Measurements from ENCODE around the gene PGM1. TPM values are rescaled to one million over a fixed set of nuclear protein-coding genes. Genes with fewer than 3 reads are reported as not detected.

PGM1 gene
- total and polyA plus RNA-seq, 2 of the 13 experiments (the other 11 are each of a cell fraction or from before 2014, with no cell fraction given) = 51.6 to 105 TPM

DNA sequence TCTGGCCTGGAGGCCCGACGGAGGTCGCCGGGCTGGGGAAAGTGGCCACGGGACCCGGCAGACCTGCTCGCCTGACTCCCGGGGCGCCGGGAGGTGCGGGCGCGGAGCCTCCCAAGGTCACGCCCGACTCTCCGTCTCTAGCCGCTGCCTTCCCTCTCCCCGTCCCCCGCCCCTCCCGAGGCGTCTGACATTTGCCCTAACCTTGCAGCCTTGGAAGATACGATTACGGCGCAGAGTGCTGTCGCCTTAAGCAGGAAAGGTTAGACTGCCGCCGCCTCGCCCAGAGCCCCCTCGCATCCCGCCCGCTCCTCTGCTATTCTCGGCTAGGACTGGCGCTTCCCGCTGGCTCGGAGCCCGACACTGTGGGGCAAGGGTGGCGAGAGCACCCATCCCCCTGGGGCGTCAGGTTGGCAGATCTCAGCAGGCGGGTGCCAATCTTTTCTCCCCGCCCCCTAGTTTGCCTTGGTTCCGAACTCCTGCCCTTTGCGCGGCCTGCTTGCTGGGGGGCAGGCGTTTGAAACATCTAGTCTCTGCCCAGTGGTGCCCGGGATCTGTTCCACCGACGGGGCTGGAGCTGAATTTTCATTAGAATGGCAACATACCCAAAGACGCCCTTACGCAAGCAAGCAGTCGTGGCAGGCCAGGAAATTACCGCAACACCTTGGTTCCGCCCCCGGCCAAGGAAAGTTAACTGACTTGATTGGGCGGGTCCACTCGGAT is 835 bp downstream of the PGM1 start (continued):
- no peak for TF ChIP-seq KDM3A (CRISPR knock-in tag; IDR thresholded peaks at IDR 0.05; ENCODE audit: low read depth)
- no peak for TF ChIP-seq BCL6 (CRISPR knock-in tag; IDR thresholded peaks at IDR 0.05)
- TF ChIP-seq, protein P1, sequence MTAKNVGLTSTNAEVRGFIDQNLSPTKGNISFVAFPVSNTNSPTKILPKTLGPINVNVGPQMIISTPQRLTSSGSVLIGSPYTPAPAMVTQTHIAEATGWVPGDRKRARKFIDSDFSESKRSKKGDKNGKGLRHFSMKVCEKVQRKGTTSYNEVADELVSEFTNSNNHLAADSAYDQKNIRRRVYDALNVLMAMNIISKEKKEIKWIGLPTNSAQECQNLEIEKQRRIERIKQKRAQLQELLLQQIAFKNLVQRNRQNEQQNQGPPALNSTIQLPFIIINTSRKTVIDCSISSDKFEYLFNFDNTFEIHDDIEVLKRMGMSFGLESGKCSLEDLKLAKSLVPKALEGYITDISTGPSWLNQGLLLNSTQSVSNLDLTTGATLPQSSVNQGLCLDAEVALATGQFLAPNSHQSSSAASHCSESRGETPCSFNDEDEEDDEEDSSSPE (CRISPR knock-in tag; IDR thresholded peaks at IDR 0.05) = 0 out of 2 replicates have a peak, but pooled peaks have one; percentile 0
- TF ChIP-seq MIER2 (CRISPR knock-in tag; IDR thresholded peaks at IDR 0.05) = no peak
- no peak for TF ChIP-seq HMGXB3 (CRISPR knock-in tag; IDR thresholded peaks at IDR 0.05; ENCODE audit: borderline replicate concordance)
- TF ChIP-seq ZNF678 (CRISPR knock-in tag; IDR thresholded peaks at IDR 0.05) = no peak
- 0 out of 2 replicates have a peak, but pooled peaks have one; percentile 16 for TF ChIP-seq ISL2 (CRISPR knock-in tag; IDR thresholded peaks at IDR 0.05)
- TF ChIP-seq ZSCAN30 (CRISPR knock-in tag; IDR thresholded peaks at IDR 0.05) = no peak
- no peak for TF ChIP-seq NR3C1 (CRISPR knock-in tag; IDR thresholded peaks at IDR 0.05)
- TF ChIP-seq MAFK (conservative IDR thresholded peaks at IDR 0.05 in 1 of 2, IDR thresholded peaks at IDR 0.05 in 1 of 2; ENCODE audit: low read length in 2 of 2) = no peak
- TF ChIP-seq RAD51 (IDR thresholded peaks at IDR 0.05; ENCODE audit: borderline replicate concordance) = no peak
- TF ChIP-seq ZSCAN9 (CRISPR knock-in tag; IDR thresholded peaks at IDR 0.05; ENCODE audit: borderline replicate concordance) = no peak
- TF ChIP-seq, protein P2, sequence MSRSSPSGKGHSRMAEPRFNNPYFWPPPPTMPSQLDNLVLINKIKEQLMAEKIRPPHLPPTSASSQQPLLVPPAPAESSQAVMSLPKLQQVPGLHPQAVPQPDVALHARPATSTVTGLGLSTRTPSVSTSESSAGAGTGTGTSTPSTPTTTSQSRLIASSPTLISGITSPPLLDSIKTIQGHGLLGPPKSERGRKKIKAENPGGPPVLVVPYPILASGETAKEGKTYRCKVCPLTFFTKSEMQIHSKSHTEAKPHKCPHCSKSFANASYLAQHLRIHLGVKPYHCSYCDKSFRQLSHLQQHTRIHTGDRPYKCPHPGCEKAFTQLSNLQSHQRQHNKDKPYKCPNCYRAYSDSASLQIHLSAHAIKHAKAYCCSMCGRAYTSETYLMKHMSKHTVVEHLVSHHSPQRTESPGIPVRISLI (CRISPR knock-in tag; IDR thresholded peaks at IDR 0.05; ENCODE audit: borderline replicate concordance) = no peak
- no peak; the same call in 1 of the 2 replicates for TF ChIP-seq ZNF761 (CRISPR knock-in tag; conservative IDR thresholded peaks at IDR 0.05)
- no peak for TF ChIP-seq SRSF4 (IDR thresholded peaks at IDR 0.05; ENCODE audit: low read depth, low read length, poor library complexity, severe bottlenecking)
- no peak for TF ChIP-seq ZNF326 (CRISPR knock-in tag; IDR thresholded peaks at IDR 0.05; ENCODE audit: borderline replicate concordance)
- peak; percentile 50 for TF ChIP-seq HNRNPK (IDR thresholded peaks at IDR 0.05; ENCODE audit: low read depth, low read length, poor library complexity, severe bottlenecking)
- peak; percentile 4; the same call in 1 of the 2 replicates for TF ChIP-seq GABPB1 (CRISPR knock-in tag; IDR thresholded peaks at IDR 0.05)
- TF ChIP-seq, protein P3, sequence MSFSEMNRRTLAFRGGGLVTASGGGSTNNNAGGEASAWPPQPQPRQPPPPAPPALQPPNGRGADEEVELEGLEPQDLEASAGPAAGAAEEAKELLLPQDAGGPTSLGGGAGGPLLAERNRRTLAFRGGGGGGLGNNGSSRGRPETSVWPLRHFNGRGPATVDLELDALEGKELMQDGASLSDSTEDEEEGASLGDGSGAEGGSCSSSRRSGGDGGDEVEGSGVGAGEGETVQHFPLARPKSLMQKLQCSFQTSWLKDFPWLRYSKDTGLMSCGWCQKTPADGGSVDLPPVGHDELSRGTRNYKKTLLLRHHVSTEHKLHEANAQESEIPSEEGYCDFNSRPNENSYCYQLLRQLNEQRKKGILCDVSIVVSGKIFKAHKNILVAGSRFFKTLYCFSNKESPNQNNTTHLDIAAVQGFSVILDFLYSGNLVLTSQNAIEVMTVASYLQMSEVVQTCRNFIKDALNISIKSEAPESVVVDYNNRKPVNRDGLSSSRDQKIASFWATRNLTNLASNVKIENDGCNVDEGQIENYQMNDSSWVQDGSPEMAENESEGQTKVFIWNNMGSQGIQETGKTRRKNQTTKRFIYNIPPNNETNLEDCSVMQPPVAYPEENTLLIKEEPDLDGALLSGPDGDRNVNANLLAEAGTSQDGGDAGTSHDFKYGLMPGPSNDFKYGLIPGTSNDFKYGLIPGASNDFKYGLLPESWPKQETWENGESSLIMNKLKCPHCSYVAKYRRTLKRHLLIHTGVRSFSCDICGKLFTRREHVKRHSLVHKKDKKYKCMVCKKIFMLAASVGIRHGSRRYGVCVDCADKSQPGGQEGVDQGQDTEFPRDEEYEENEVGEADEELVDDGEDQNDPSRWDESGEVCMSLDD (CRISPR knock-in tag; IDR thresholded peaks at IDR 0.05; ENCODE audit: borderline replicate concordance) = no peak
- no peak for TF ChIP-seq YEATS2 (CRISPR knock-in tag; IDR thresholded peaks at IDR 0.05; ENCODE audit: borderline replicate concordance)
- TF ChIP-seq ZNF30 (CRISPR knock-in tag; IDR thresholded peaks at IDR 0.05) = no peak

All from HepG2 (cell line).